Endodermal cell (in vitro differentiated cells): ENCODE measurements around the gene BIRC7. TPM values are rescaled to one million over a fixed set of nuclear protein-coding genes. Genes with fewer than 3 reads are reported as not detected.

Experiments used
- DNase-seq: peaks from one replicate; pipeline ENCODE4 v3.0.0-alpha.2; 2017
- H3K27ac ChIP-seq: 2 replicates; pipeline ENCODE4 v1.5.1; 2013; ENCODE audit warnings: mild to moderate bottlenecking, low read depth, low read length, moderate library complexity
- H3K27me3 ChIP-seq: 2 replicates; pipeline ENCODE4 v1.6.1; 2013; ENCODE audit warnings: mild to moderate bottlenecking, low read length, moderate library complexity; ENCODE audit not compliant: insufficient read depth, control insufficient read depth, poor library complexity, severe bottlenecking
- H3K36me3 ChIP-seq: 2 replicates; pipeline ENCODE4 v1.7.0; 2013; ENCODE audit warnings: mild to moderate bottlenecking, low read length, moderate library complexity; ENCODE audit not compliant: control insufficient read depth, insufficient read depth
- H3K4me1 ChIP-seq: one replicate; pipeline ENCODE4 v1.7.0; 2013; ENCODE audit warnings: low read length; ENCODE audit not compliant: control insufficient read depth, insufficient read depth
- H3K4me3 ChIP-seq: 2 replicates; pipeline ENCODE4 v1.5.1; 2013; ENCODE audit warnings: mild to moderate bottlenecking, low read length, moderate library complexity
- H3K9ac ChIP-seq: 2 replicates; pipeline ENCODE4 v1.6.1; 2013; ENCODE audit warnings: mild to moderate bottlenecking, low read length, moderate library complexity; ENCODE audit not compliant: poor library complexity, severe bottlenecking; ENCODE audit errors: extremely low read depth
- H3K9me3 ChIP-seq: 2 replicates; pipeline ENCODE4 v1.6.1; 2013; ENCODE audit warnings: mild to moderate bottlenecking, low read length, moderate library complexity; ENCODE audit not compliant: control insufficient read depth
- H3K27ac Mint-ChIP-seq: 2 replicates; pipeline ENCODE4 v1.8.0; 2020; ENCODE audit warnings: mixed read lengths
- H3K27me3 Mint-ChIP-seq: 2 replicates; pipeline ENCODE4 v1.8.0; 2021; ENCODE audit warnings: mild to moderate bottlenecking, mixed read lengths; ENCODE audit not compliant: insufficient read depth
- H3K36me3 Mint-ChIP-seq: 2 replicates; pipeline ENCODE4 v1.8.0; 2020; ENCODE audit warnings: low read depth, mixed read lengths
- H3K4me1 Mint-ChIP-seq: 2 replicates; pipeline ENCODE4 v1.8.0; 2020; ENCODE audit warnings: mixed read lengths
- H3K4me3 Mint-ChIP-seq: 2 replicates; pipeline ENCODE4 v1.8.0; 2020; ENCODE audit warnings: mild to moderate bottlenecking, moderate library complexity, mixed read lengths
- H3K9me3 Mint-ChIP-seq: 2 replicates; pipeline ENCODE4 v1.8.0; 2020; ENCODE audit warnings: mild to moderate bottlenecking, mixed read lengths
- WGBS, 2 experiments: methylation state at CpG; one replicate each; pipeline versions ENCODE4 v1.1.5 to v1.1.7; 2013; ENCODE audit warnings: missing lambda C conversion rate in 2 of 2, mixed read lengths in 1 of 2; ENCODE audit not compliant: insufficient coverage in 1 of 2, insufficient read length in 1 of 2; 5-methylcytosine and 5-hydroxymethylcytosine counted together
- total RNA-seq, 2 donors: library from RNA; stranded (reverse); fragmentation: NEBNext Ultra II Directional in 1 of 2; extraction: Animal tissue kit (Norgen Biotek cat#: 25700) in 1 of 2; gene quantifications; 2 replicates in 1 of 2; 3 replicates in 1 of 2; pipeline ENCODE4 v1.2.1, GENCODE V29; 2021
- TF ChIP-seq, protein P1 (sequence below): fragments of 200-600 bp; sonication (generic); conservative IDR thresholded peaks from 2 replicates; pipeline ENCODE4 v1.5.0; 2021; ENCODE audit warnings: antibody characterized with exemption, mild to moderate bottlenecking

BIRC7 gene
- total RNA-seq, 2 donors from 2014 or later, result not detected

DNA sequence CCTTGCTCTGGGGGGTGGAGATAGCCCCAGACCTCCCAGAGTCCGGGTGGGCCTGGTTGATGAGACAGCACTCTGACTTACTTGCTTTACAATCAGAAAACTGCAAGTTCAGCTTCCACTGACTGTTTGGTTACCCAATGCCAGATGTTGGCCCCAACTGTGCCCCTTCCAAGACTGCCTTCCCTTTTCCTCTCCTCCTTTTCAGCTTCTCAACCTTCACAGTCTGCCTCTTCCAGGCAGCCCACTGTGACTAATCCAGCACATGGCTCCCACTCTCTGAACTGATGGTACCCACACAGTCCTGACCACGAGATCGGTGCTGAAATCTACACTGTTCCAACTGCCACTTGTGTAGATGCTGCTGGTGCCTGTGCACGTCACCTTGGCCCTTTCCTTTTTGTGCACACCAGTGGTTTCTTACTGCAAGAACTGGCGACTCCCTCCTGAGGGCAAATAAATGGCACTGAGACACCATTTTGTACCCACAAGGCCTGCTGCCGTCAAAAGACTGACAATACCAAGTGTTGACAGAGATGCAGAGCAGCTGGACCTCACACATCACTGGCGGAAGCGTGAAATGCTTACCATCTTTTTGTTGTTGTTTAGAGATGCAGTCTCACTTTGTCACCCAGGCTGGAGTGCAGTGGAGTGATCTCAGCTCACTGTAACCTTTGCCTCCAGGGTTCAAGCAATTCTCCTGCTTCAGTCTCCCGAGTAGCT lies 35.1 kb downstream of the BIRC7 start:
- 93 to 96% methylated on average over 7 to 9 of the region's 9 CpGs for WGBS, 2 experiments
- H3K36me3 ChIP-seq, result peaks cover 9% of the 10 kb centered on the region
- H3K27me3 ChIP-seq, result no peaks in the 10 kb centered on the region
- no peaks in the 10 kb centered on the region for H3K9me3 ChIP-seq
- TF ChIP-seq, protein P1, sequence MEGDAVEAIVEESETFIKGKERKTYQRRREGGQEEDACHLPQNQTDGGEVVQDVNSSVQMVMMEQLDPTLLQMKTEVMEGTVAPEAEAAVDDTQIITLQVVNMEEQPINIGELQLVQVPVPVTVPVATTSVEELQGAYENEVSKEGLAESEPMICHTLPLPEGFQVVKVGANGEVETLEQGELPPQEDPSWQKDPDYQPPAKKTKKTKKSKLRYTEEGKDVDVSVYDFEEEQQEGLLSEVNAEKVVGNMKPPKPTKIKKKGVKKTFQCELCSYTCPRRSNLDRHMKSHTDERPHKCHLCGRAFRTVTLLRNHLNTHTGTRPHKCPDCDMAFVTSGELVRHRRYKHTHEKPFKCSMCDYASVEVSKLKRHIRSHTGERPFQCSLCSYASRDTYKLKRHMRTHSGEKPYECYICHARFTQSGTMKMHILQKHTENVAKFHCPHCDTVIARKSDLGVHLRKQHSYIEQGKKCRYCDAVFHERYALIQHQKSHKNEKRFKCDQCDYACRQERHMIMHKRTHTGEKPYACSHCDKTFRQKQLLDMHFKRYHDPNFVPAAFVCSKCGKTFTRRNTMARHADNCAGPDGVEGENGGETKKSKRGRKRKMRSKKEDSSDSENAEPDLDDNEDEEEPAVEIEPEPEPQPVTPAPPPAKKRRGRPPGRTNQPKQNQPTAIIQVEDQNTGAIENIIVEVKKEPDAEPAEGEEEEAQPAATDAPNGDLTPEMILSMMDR, result no peak
- H3K36me3 Mint-ChIP-seq, result peaks cover 4% of the 10 kb centered on the region
- DNase-seq, result no peak
- peak overlapping the region; percentile 84 for H3K4me3 Mint-ChIP-seq
- no peak overlapping the region for H3K4me3 ChIP-seq
- H3K9me3 Mint-ChIP-seq, result no peaks in the 10 kb centered on the region
- peaks cover 7% of the 10 kb centered on the region for H3K4me1 Mint-ChIP-seq
- H3K9ac ChIP-seq, result no peak overlapping the region
- H3K4me1 ChIP-seq, result no peaks in the 10 kb centered on the region
- H3K27ac Mint-ChIP-seq, result no peak overlapping the region
- no peaks in the 10 kb centered on the region for H3K27me3 Mint-ChIP-seq
- H3K27ac ChIP-seq, result no peak overlapping the region

DNA sequence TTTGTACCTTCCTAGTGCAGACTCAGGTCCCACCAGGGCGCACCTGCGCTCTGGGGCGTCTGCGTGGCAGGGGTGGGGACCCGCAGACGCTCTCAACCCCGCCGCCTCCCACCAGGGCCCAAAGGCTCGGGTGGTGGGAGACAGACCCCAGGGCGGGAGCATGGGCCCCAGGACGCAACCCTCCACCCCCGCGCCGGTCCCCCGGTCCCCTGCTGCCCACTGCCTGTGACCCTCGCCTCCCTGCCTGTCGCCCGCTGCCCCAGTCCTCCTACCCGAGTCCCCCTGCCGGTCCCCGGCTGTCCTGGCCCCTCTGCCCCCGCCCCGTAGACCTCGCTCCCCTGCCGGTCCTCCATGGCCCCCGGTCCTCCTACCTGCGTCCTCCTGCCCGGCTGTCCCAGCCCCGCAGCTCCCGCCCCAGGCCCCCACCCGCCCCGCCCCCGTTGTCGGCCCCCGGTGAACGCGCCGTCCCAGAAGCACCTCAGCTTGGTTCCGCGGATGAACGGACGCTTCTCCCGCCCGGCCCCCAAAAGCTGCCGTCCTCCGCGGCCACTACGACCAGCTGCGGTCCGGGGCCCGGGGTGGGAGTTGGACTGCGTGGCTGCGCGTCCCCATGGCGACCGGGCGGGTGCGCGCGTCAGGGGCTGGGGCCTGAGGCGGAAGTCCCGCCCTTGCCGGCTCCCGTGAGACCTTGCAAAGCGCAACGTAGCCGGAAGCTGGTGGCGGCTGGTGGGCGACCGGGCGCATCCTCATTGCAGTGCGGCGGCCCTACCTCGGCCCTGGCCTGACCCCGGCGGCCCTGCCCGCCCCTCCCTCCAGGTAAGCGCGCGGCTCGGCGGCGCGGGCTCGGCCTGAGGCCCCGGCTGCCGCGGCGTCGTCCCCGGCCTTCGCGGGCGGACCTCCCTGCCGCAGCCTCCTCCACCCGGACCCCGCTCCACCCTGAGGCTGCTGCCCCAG lies 36.7 kb downstream of the BIRC7 start, which contains the start of gene ARFGAP1:
TSS of gene ARFGAP1 (plus strand) at position 709 of the 954 bp plus-strand sequence. CDS start 2,768 bp downstream, outside the sequence.
- DNase-seq, result peak; percentile 95
- WGBS, 2 experiments, result 1 to 2% methylated on average over 33 to 97 of the region's 97 CpGs
- Histone ChIP-seq H3K9me3 (no peaks in the 10 kb centered on the region), H3K4me1 (no peaks in the 10 kb centered on the region), H3K36me3 (peaks cover 25% of the 10 kb centered on the region), H3K27ac (no peak within 1 kb of the TSS), H3K4me3 (peak within 1 kb of the TSS; percentile 98), H3K27me3 (no peaks in the 10 kb centered on the region), H3K9ac (peak within 1 kb of the TSS; percentile 87)
- TF ChIP-seq, protein P1, result peak; percentile 28
- peaks cover 13% of the 10 kb centered on the region for H3K36me3 Mint-ChIP-seq
- H3K4me1 Mint-ChIP-seq, result peaks cover 7% of the 10 kb centered on the region
- no peaks in the 10 kb centered on the region for H3K27me3 Mint-ChIP-seq
- H3K27ac Mint-ChIP-seq, result peak within 1 kb of the TSS; percentile 88
- no peaks in the 10 kb centered on the region for H3K9me3 Mint-ChIP-seq
- peak within 1 kb of the TSS; percentile 84 for H3K4me3 Mint-ChIP-seq

DNA sequence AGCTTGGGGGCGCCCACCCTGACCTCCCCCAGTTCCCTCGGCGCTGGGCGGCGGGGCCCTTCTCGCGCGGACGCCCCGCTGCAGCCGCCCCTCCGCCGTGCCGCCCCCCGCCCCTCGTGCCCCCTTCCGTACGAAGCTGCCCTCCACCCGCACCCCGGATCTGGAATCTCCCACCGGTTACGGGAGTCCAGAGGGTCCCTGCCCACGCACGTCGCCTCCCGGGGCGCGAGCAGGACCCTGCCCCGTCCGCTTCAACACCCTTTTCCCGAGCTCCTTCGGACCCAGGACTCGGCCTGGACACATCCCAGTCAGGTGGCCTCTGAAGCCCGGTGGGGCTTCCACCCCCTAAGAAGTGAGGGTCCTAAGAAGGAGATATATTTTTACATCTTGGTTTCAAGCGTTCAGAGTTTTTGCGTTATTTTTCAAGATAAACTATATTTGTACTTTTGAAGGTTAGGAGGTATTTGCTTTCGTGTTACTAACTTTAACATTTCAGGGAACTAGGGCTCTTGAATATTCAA lies 37.4 kb downstream of the BIRC7 start:
- Histone ChIP-seq H3K36me3 (peaks cover 33% of the 10 kb centered on the region), H3K27me3 (no peaks in the 10 kb centered on the region), H3K4me3 (peak overlapping the region; percentile 98), H3K9me3 (no peaks in the 10 kb centered on the region), H3K9ac (peak overlapping the region; percentile 87), H3K27ac (no peak overlapping the region), H3K4me1 (no peaks in the 10 kb centered on the region)
- H3K36me3 Mint-ChIP-seq, result peaks cover 16% of the 10 kb centered on the region
- peaks cover 7% of the 10 kb centered on the region for H3K4me1 Mint-ChIP-seq
- no peak for DNase-seq
- H3K4me3 Mint-ChIP-seq, result peak overlapping the region; percentile 84
- H3K27me3 Mint-ChIP-seq, result no peaks in the 10 kb centered on the region
- peak overlapping the region; percentile 88 for H3K27ac Mint-ChIP-seq
- H3K9me3 Mint-ChIP-seq, result no peaks in the 10 kb centered on the region
- WGBS, 2 experiments, result 0% methylated on average over 1 to 37 of the region's 37 CpGs
- TF ChIP-seq, protein P1, result no peak
